ENCODE results near the gene AKR1C3. TPM values are rescaled to one million over a fixed set of nuclear protein-coding genes. Genes with fewer than 3 reads are reported as not detected.

AKR1C3 gene
- total and polyA plus RNA-seq, 2 experiments from 2014 or later: 6.9 to 9.1 TPM

GRCh38 chr10:5151076-5151475 lies 56.9 kb downstream of the AKR1C3 start:
- Histone ChIP-seq H3K4me3 (no peak overlapping the region), H2AFZ (no peak overlapping the region), H4K20me1 (replicated peaks; ENCODE audit: insufficient read depth) (no peaks in the 10 kb centered on the region), H3K27ac (ENCODE audit: low read depth) (no peak overlapping the region), H3K79me2 (replicated peaks; ENCODE audit: insufficient read depth) (no peaks in the 10 kb centered on the region), H3K4me2 (no peak overlapping the region), H3K9me2 (ENCODE audit: insufficient read depth) (peaks cover 6% of the 10 kb centered on the region; the same call in 1 of the 2 replicates), H3K36me3 (ENCODE audit: insufficient read depth) (no peaks in the 10 kb centered on the region), H3K27me3 (ENCODE audit: insufficient read depth) (no peaks in the 10 kb centered on the region), H3K4me1 (ENCODE audit: insufficient read depth) (no peaks in the 10 kb centered on the region), H3F3A (replicated peaks; ENCODE audit: low read depth) (no peaks in the 10 kb centered on the region)
- H3K4me3 Mint-ChIP-seq: no peak overlapping the region
- peaks cover 80% of the 10 kb centered on the region for H3K9me3 Mint-ChIP-seq
- H3K27me3 Mint-ChIP-seq (ENCODE audit: insufficient read depth, low read depth, poor library complexity): no peaks in the 10 kb centered on the region
- no peak for DNase-seq (ENCODE audit: low spot score)
- H3K36me3 Mint-ChIP-seq (ENCODE audit: low read depth): peaks cover 6% of the 10 kb centered on the region; the same call in 2 of the 3 replicates
- TF ChIP-seq NANOG (IDR thresholded peaks at IDR 0.05; ENCODE audit: borderline replicate concordance): no peak
- TF ChIP-seq CREB1 (CRISPR knock-in tag; IDR thresholded peaks at IDR 0.05; ENCODE audit: low read depth): no peak
- TF ChIP-seq EZH2phosphoT487 (IDR thresholded peaks at IDR 0.05; ENCODE audit: unreplicated experiment): no peak
- TF ChIP-seq ZNF331 (CRISPR knock-in tag; IDR thresholded peaks at IDR 0.05; ENCODE audit: low read depth): no peak
- no peak for TF ChIP-seq POLR2AphosphoS5 (IDR thresholded peaks at IDR 0.05; ENCODE audit: low read depth)
- TF ChIP-seq STAT1 (IDR thresholded peaks at IDR 0.05; ENCODE audit: unreplicated experiment): no peak
- no peak for TF ChIP-seq ZNF114 (CRISPR knock-in tag; IDR thresholded peaks at IDR 0.05)
- TF ChIP-seq CTCF (conservative IDR thresholded peaks at IDR 0.05; ENCODE audit: low read depth in 2 of 2): no peak
- TF ChIP-seq, protein P1, sequence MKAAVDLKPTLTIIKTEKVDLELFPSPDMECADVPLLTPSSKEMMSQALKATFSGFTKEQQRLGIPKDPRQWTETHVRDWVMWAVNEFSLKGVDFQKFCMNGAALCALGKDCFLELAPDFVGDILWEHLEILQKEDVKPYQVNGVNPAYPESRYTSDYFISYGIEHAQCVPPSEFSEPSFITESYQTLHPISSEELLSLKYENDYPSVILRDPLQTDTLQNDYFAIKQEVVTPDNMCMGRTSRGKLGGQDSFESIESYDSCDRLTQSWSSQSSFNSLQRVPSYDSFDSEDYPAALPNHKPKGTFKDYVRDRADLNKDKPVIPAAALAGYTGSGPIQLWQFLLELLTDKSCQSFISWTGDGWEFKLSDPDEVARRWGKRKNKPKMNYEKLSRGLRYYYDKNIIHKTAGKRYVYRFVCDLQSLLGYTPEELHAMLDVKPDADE (IDR thresholded peaks at IDR 0.05): no peak
- no peak for TF ChIP-seq EZH2 (IDR thresholded peaks at IDR 0.05; ENCODE audit: low read depth, unreplicated experiment)
- no peak for TF ChIP-seq ZNF462 (CRISPR knock-in tag; IDR thresholded peaks at IDR 0.05)
- no peak for TF ChIP-seq JUNB (IDR thresholded peaks at IDR 0.05; ENCODE audit: unreplicated experiment)
- TF ChIP-seq, protein P2, sequence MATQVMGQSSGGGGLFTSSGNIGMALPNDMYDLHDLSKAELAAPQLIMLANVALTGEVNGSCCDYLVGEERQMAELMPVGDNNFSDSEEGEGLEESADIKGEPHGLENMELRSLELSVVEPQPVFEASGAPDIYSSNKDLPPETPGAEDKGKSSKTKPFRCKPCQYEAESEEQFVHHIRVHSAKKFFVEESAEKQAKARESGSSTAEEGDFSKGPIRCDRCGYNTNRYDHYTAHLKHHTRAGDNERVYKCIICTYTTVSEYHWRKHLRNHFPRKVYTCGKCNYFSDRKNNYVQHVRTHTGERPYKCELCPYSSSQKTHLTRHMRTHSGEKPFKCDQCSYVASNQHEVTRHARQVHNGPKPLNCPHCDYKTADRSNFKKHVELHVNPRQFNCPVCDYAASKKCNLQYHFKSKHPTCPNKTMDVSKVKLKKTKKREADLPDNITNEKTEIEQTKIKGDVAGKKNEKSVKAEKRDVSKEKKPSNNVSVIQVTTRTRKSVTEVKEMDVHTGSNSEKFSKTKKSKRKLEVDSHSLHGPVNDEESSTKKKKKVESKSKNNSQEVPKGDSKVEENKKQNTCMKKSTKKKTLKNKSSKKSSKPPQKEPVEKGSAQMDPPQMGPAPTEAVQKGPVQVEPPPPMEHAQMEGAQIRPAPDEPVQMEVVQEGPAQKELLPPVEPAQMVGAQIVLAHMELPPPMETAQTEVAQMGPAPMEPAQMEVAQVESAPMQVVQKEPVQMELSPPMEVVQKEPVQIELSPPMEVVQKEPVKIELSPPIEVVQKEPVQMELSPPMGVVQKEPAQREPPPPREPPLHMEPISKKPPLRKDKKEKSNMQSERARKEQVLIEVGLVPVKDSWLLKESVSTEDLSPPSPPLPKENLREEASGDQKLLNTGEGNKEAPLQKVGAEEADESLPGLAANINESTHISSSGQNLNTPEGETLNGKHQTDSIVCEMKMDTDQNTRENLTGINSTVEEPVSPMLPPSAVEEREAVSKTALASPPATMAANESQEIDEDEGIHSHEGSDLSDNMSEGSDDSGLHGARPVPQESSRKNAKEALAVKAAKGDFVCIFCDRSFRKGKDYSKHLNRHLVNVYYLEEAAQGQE (IDR thresholded peaks at IDR 0.05; ENCODE audit: unreplicated experiment): no peak
- H3K27ac Mint-ChIP-seq: no peak overlapping the region
- H3K4me1 Mint-ChIP-seq: no peaks in the 10 kb centered on the region
- no peak for ATAC-seq

Data from GM23338 (cell line).